Hematopoietic multipotent progenitor cell treated with erythropoietin and hydrocortisone succinate and interleukin-3 and kit ligand, for 15 days (in vitro differentiated cells): Measurements from ENCODE around the gene DCAF7.

ENCODE experiments used
- DNase-seq: peaks from one replicate; pipeline ENCODE4 v3.0.0-alpha.2; 2015; ENCODE audit warnings: low spot score

Gene DCAF7

DNA sequence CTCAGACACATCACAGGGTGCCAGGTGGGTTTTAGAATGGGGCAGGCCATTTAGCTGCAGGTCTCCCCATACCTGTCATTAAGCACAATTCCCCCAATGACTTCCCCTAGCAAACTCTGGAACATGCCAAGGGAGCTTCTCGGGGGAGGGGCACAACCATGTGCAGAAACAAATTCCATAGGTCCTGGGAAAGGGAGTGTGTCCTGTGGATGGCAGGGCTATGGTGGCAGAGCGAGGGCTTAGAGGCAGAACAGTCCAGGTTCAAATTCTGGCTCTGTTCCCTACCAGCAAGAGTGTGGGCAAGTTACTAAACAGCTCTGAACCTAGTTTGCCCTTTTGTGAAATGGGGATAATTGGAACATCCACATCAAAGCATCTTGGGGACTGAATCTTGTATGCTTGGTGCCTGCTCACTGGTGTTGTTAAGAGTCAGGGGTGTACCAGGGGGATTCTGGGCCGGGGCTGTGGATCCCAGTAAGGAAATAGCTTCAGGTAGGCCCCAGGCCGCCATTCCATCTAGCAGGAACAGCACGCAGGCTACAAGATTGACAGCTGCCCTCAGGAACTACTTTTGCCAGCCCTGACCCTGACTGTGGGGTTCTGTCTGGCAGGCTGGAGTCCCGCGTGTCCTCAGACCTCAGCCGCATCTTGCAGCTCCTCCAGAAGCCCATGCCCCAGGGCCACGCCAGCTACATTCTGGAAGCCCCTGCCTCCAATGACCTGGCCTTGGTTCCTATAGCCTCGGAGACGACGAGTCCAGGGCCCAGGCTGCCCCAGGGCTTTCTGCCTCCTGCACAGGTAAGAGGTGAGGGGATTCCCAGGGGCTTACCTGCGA, 5.6 kb upstream of the DCAF7 start:
- DNase-seq: no peak

DNA sequence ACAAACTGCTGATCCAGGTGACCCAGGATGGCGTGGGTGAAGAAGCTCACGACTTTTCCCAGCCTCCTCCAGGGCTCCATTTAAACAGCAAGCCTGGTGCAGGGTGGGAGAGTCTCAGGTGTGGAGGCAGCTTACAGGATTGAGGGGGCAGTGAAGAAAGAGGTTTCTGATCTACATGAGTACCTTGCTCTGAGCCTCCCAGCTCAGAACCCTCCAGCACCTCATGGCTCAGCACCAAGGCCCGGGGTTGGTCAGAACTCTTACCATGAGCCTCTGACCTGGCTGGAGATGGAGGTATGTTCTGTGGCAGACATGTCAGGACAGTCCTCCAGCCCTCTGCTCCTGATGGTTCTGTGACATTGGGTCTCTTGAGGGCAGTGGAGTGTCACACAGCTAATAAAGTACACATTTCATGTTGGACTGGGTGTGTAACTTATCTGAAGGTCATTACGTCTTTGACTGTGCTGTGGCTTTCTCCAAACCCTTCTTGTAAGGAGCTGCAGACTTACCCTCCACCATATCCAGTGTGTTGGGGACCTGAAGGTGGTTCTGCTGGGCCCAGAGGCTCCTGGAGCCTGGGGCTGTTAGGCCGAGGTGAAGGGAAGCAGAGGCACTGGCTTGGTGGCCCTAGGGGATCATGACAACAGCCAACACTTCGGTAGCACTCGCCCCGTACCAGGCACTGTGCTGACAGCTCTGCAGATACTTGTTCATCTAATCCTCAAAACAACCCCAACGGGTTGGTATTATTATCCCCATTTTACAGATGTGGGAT, 3.8 kb upstream of the DCAF7 start:
- DNase-seq: no peak

DNA sequence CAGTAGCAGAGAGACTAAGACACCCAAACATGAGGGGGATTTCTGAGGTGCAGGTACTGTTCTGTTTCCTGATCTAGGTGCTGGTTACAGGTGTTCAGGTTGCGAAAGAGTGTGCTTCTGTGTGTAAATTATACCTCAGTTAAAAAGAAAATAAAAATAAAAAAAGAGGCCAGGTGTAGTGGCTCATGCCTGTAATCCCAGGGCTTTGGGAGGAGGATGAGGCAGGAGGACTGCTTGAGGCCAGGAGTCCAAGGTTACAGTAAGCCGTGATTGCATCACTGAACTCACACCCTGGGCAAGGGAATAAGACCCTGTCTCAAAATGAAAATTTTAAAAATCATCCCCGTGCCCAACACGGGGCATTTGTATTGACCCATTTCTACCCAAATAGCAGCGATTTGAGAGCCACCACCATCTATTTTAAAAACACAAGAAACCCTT, 3.2 kb upstream of the DCAF7 start:
- no peak for DNase-seq

DNA sequence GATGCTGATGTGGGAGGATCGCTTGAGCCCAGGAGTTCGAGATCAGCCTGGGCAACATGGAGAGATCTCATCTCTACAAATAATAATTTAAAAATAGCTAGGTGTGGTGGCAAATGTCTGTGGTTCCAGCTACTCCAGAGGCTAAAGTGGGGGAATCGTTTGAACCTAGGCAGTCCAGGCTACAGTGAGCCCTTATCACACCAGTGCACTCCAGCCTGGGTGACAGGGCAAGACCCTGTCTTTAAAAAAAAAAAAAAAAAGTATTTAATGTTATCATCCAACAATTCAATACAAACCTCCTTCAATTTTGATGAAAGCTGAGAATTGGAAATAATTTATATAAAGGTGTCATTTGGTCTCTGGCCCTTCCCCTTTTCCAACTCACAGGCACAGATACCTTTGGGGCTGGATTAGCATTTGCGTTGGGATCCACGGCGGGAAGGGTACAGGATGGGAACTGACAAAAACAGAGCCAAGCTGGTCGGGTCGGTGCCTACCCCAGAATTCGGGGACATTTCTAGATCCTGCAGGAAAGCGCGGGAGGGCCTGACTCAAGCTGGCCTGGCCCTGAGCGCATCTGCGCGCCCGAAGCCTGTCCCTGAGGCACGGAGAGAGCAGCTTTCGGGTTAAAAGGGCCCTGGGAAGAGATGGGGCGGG, 860 bp upstream of the DCAF7 start:
- peak; percentile 63 for DNase-seq

DNA sequence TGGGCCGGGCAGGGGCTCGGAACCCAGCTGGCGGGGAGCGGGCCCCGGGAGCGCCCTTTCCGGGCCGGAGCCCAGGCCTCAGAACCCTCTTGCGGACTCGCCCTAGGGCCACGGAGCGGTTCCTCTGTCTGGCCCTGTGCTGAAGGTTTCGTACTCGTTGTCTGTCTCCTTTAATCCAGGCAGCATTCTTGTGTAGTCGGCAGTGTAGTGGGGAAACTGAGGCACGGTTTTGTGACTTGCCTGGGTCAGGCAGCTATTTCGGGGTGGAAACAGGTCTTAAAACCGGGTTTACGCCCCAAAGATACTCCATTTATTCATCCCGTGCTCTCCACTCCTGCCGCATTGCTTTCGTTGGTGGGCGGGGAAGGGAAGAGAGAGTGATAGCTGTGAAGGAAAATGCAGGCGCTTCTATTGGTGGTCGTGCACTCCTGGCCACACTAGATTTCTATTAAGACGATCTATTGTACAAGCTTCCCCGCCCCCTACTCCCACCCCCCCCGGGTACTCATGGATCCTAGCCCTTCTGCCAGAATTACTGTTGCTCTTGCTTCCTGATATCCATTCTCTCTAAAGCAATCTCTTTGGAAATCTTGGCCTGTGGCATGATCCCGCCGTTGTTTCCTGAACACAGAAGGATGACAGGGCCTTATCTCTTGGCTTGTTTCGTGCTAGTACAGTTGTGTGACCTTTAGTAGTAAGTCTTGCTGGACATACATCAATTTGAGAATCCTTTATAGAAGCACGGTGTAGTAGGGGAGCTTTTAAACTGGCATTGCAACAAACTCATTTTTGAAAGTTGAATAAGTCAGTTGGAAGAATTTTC, 751 bp downstream of the DCAF7 start:
- peak; percentile 33 for DNase-seq

DNA sequence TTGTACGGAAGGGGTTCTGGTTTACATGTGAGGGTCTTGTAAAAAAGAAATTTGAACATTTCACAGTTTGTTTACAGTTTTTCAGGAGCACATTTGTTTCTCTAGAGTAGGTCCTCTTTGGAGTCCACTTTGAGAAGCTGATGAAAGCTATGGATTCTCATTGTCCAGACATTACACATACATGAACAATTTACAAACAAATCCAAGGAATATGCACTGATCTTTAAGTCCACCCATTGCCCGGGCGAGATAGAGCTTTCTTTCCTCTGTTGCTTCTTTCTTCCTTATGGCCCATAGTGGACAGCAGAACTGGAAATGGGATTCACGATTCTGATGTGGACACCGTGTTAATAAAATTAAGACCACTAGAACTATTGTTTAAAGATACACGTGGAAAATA, 1.9 kb downstream of the DCAF7 start:
- DNase-seq: no peak

DNA sequence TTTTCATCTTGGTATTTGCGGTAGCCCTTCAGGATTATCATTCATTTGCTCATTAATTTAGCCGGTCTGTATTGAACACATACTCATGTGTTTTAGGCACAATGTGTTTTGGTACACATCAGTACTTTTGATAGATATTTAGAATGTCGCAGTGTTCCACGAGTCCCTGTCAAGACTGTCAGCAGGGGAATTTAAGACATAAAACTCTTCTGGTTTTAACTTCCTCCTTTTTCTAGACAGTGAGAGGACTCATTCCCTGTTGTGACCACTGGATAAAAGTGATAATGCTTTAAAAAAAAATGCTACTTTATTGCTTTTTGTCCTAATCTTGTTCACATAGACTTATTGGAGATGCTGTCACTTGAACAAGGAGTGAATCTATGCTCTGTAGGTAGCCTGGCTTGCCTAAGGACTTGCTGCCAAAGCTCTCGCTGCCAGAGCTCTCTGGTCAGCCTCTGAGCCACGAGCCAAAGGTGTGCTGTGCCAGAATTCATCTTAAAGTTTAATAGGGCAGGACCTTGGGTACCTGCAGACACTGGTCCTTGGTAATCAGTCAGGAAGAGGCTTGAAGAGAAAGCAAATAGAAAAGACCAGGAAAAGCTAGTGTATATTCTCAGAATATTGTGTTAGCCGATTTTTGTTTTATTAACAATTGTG, 5.4 kb downstream of the DCAF7 start:
- no peak for DNase-seq

DNA sequence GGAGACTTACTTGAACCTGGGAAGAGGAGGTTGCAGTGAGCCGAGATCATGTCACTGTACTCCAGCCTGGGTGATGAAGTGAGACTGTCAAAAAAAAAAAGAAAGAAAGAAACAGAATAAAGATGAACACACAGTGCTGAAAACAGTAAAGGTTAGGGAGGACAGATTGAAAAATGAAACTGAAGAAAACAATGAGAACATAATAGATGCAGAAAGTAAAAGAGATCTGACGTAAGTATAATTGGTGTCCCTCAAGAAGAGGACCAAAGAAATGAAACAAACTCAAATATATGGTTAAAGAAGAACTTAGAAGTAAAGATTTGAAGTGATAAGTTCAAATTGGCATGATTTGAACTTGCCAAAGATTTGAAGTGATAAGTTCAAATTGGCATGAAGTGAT, 7.1 kb downstream of the DCAF7 start:
- no peak for DNase-seq

DNA sequence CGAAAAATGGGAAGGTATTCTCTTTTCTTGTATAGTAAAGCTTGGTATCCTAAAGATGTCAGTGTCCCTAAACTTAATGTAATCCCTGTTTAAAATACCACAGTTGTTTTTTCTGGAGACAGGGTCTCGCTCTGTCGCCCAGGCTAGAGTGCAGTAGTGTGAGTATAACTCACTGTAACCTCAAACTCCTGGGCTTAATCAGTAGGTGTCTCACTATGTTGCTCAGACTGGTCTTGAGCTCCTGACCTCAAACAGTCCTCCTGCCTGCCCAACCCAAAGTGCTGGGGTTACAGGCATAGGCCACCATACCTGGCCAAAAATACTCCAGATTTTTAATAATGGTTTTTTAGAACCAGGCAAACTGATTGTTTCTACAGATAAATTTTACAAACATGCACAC, 8.2 kb downstream of the DCAF7 start:
- no peak for DNase-seq

DNA sequence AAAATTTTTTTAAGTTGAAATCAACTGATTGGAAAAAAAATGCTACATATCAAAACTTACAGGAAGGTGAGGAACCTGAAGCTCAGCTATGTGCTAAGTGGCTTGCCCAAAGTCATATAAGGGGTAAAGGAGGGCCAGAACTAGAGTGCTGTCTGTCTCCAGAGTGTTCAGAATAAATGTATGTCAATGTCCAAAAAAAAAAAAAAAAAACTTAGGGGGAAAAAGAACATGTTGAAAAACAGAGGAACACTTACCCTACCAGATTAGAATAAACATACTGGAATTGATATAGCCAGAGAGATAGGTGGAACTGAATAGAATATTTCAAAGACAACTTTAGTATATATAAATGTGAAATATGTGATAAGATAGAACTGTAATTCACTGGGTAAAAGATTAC, 11.5 kb downstream of the DCAF7 start:
- no peak for DNase-seq

DNA sequence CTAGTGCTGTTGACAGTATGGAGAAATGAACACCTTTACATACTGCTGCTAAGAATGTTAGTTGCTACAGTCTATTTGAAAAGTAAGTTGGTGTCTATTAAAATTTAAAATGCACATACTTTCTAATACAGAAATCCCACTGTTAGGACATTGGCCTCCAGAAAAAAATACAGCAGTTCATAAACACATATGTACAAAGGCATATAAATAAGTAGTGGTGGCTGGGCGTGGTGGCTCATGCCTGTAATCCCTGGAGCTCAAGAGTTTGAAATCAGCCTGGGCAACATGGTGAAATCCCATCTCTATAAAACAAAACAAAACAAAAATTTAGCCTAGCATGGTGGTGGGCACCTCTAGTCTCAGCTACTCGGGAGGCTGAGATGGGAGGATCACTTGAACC, 13.1 kb downstream of the DCAF7 start:
- DNase-seq: no peak

DNA sequence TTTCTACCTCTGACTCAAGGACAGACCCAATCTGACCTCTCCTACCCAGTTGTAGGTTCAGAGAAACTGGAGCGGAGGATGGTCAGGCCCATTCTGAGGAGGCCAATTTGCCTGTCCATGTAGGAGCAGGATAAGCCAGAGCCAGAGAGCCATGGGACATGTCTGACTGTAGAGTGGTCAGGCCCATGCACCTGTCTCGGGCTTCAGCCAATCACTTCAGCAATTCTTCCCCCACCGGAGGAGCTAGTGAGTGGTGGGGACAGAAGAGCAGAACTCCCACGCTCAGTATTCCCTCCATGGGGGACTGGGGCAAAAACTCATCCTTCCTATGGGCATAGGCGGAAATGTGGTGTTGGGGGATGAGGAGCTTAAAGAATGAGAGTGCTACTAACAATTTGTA, 14.3 kb downstream of the DCAF7 start:
- DNase-seq: no peak

DNA sequence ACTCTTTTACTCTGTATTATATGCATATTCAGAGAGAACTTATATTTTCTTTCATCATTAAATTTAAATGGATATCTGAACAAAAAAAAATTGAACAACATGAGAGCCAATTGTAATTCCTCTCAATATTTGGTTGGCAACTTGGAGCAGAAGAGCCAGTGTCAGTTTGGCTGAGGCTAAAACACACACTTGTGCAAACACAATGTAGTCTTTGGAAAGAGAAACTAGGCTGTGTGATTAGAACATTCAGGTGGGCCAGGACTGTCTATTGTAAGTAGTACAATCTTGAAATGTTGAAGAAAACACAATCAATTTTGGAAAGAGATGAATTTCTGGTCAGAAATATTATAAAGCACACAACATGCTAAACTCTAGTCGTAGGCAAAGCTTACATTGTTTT, 17.0 kb downstream of the DCAF7 start:
- DNase-seq: no peak

DNA sequence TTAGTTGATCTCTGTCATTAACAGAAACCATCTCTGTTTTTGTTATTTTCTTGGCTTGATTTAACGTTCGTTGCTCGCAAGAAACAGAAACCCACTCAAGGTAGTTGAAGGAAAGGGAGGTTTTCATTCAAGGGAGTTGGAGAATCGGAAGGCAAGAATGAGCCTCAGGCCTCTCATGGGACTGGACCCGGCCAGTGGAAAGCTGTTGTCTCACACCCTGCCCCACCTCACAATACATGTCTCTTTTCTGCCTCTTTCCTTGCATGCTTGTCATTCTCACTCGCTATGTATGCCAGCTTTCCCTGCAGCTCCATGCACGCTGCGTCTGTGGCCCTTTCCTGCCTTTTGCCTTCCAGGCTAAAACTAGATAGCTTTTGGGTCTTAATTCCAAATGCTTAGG, 18.3 kb downstream of the DCAF7 start:
- DNase-seq: no peak

DNA sequence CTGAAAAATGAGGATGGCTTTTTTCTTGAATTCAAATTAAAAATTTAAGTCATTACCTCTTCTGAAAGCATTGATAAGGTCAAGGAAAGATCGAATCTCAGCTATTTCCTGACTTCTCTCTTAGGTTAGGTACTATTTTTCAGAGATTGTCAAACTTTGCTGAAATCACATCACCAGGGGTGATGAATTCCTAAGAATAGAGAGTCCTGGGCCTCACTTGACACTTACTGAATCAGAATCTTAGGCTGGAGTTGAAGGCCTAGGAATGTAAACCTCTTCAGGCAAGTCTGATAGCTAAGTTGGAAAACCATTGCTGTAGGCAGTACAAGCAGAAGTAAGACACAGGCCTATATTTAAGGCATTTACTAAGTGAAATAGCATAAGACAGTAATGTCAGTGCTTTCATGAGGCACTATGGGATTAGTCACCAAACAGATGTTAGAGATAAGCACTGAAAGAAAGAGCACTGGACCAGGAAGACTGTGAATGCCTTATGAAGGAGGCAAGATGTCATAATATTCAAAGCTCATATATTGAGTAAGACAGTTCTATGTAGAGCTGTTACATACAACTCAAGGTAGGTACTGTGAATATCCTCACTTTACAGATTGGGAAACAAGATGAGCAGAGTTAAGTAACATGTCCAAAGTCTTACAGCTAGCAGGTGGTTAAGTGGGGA, 21.5 kb downstream of the DCAF7 start:
- DNase-seq: peak; percentile 52

DNA sequence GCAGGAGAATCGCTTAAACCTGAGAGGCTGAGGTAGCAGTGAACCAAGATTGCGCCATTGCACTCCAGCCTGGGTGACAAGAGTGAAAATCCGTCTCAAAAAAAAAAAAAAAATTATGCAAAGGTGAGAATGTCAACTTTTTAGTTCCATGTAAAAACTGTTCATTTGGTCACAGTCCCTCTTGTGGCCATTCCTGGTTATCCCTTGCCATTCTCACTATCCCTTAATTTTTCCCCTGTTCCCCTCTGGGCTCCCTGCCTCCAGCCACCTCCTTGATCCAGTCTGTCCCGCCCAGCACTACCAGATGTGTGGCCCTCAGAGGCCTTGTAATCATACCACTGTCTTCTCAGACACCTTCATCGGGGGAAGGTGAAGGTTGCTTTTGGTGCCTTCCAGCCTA, 23.4 kb downstream of the DCAF7 start:
- DNase-seq: no peak

DNA sequence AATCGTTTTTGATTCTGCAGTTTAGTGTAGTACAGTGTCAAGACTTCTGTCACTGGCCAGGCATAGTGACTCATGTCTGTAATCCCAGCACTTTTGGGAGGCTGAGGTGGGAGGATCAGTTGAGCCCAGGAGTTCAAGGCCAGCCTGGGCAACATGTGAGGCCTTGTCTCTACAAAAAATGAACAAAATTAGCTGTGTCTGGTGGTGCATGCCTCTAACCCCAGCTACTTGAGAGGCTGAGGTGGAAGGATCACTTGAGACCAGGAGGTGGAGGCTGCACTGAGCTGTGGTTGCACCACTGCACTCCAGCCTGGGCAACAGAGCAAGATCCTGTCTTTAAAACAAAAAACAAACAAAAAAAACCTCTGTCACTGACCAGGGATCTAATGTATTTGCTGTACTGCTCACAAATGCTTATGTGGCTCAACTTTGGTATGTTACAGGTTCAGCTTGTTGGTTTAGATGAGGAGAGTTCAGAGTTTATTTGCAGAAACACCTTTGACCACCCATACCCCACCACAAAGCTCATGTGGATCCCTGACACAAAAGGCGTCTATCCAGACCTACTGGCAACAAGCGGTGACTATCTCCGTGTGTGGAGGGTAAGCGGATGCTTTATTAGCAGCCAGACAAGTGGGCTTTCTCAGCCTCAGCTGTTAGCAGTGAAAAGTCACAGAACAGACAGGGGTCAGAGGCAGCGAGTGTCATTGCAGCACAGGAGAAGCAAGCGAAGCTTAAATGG, 27.9 kb downstream of the DCAF7 start:
- DNase-seq: no peak

DNA sequence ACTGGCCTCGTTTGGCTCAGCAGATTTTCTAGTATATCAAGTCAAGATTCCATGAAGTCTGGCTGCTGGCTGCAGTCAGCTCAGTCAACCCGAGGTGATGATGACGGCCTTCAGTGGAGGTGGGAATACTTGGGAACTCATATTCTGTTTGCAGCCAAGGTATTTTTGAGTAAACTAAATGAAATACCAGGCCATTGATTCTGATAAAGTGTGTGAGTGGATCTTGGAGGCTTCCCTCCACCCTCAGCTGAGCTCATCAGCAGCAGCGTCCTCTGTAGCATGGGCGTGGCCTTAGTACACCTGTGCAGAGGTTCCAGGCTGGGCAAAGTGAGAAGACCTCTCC, 28.5 kb downstream of the DCAF7 start:
- DNase-seq: no peak

DNA sequence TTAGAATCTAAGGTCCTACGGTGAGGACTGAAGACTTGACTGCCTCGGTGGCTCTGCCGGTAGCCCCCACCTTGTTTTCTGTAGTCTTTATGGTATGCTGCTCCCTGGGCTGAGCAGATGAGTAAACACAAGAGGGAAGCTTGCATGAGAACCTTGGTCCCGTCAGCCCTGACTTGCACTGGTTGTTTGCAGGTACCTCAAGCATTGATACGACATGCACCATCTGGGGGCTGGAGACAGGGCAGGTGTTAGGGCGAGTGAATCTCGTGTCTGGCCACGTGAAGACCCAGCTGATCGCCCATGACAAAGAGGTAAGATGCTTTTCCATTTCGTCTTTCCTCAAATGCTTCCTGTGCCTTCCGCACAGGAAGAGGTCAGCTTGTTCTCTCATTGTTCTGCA, 29.4 kb downstream of the DCAF7 start:
- DNase-seq: no peak

DNA sequence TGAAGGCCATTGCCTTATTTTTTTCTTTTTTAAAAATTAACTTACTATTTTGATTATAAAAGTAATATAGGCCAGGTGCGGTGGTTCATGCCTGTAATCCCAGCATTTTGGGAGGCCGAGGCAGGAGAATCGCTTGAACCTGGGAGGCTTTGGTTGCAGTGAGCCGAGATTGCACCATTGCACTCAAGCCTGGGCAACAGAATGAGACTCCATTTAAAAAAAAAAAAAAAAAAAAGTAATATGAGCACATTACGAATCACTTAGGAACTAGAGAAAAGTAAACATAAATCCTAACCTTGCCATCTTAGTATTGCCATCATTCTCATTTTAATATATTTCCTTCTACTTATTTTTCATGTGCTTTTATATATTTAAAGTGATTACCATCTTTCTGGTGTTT, 37.5 kb downstream of the DCAF7 start:
- DNase-seq: no peak
